Panc1 (cell line): Measurements from ENCODE around the gene GRID2IP. TPM values are rescaled to one million over a fixed set of nuclear protein-coding genes. Genes with fewer than 3 reads are reported as not detected.

Experiments
- ATAC-seq: fragments of 200-7000 bp; cut with Tn5 transposase; 2 replicates; pipeline ENCODE4 v1.9.1; 2020; ENCODE audit warnings: mild to moderate bottlenecking, moderate library complexity
- BruUV-seq: library from RNA; stranded (reverse); fragments of 400-500 nt; replicated peaks from 2 replicates; lab custom pipeline; 2021; lab: Mats Ljungman, UMichigan
- CTCF ChIA-PET: fragments of 300-600 bp; sonication (Branson Sonifier 250); formaldehyde crosslinking; loops from one replicate; lab custom pipeline; 2022; ENCODE audit warnings: antibody characterized with exemption; lab: Charles Lee
- POLR2A ChIA-PET: fragments of 300-600 bp; sonication (Branson Sonifier 250); formaldehyde crosslinking; loops from one replicate; lab custom pipeline; 2022; ENCODE audit warnings: antibody characterized with exemption; lab: Charles Lee
- DNase-seq: peaks from one replicate; pipeline ENCODE4 v3.0.0-alpha.2; 2010; ENCODE audit warnings: low read depth, low spot score
- H3K27ac ChIP-seq: 2 replicates; pipeline ENCODE4 v1.5.1; 2011; ENCODE audit warnings: mild to moderate bottlenecking, low read length, inconsistent platforms
- H3K27me3 ChIP-seq: fragments of 200-500 bp; sonication (Bioruptor generic); 2 replicates; pipeline ENCODE4 v1.6.0; 2014; ENCODE audit warnings: low read length, inconsistent platforms; ENCODE audit not compliant: control insufficient read depth, insufficient read depth
- H3K36me3 ChIP-seq: fragments of 200-500 bp; sonication (Bioruptor generic); 2 replicates; pipeline ENCODE4 v1.5.1; 2014; ENCODE audit warnings: inconsistent platforms, mild to moderate bottlenecking, low read length, moderate library complexity; ENCODE audit not compliant: control insufficient read depth, insufficient read depth
- H3K4me1 ChIP-seq: 2 replicates; pipeline ENCODE4 v1.5.1; 2011; ENCODE audit warnings: inconsistent platforms, mild to moderate bottlenecking, low read length, moderate library complexity; ENCODE audit not compliant: control insufficient read depth, insufficient read depth
- H3K4me3 ChIP-seq, 2 experiments: 2 replicates each; pipeline ENCODE4 v1.5.1; 2011 to 2012; ENCODE audit warnings: low read depth in 2 of 2, low read length in 2 of 2, mild to moderate bottlenecking in 2 of 2, inconsistent platforms in 1 of 2, moderate library complexity in 1 of 2
- H3K9me3 ChIP-seq: fragments of 200-500 bp; sonication (Bioruptor generic); 2 replicates; pipeline ENCODE4 v1.5.1; 2014; ENCODE audit warnings: low read depth, mild to moderate bottlenecking, inconsistent platforms, low read length, moderate library complexity; ENCODE audit not compliant: control insufficient read depth, insufficient read depth
- CTCF ChIP-seq: fragments of 450-650 bp; IDR thresholded peaks from 2 replicates; pipeline ENCODE4 v1.5.1; 2017; ENCODE audit warnings: mild to moderate bottlenecking
- POLR2AphosphoS5 ChIP-seq: IDR thresholded peaks from 2 replicates; pipeline ENCODE4 v1.6.1; 2012; ENCODE audit warnings: mild to moderate bottlenecking, low read depth, low read length, moderate library complexity
- REST ChIP-seq, 2 experiments: IDR thresholded peaks; 2 replicates each; pipeline ENCODE4 v1.6.1; 2011 to 2012; ENCODE audit warnings: low read depth in 2 of 2, control low read depth in 1 of 2, low read length in 1 of 2, mild to moderate bottlenecking in 1 of 2, moderate library complexity in 1 of 2; ENCODE audit not compliant: insufficient read depth in 1 of 2
- SIN3A ChIP-seq: IDR thresholded peaks from 2 replicates; pipeline ENCODE4 v1.6.1; 2012; ENCODE audit warnings: low read depth, mild to moderate bottlenecking, low read length, moderate library complexity, borderline replicate concordance; ENCODE audit not compliant: insufficient read depth
- TCF7L2 ChIP-seq: IDR thresholded peaks from 2 replicates; pipeline ENCODE4 v1.6.1; 2011; ENCODE audit warnings: mild to moderate bottlenecking, low read depth, low read length, inconsistent platforms
- in situ Hi-C: cut with HindIII; loops from 2 replicates; pipeline ENCODE4 v1.10.0; 2016; ENCODE audit warnings: low sequenced_read_pairs, low pct_unique_long_range_greater_than_20kb
- intact Hi-C: fragments of 100-400 bp; cut with micrococcal nuclease; formaldehyde crosslinking; loops from one replicate; pipeline ENCODE4 v1.10.0; 2022; ENCODE audit not compliant: unreplicated experiment
- total RNA-seq: library from RNA; stranded (reverse); gene quantifications from one replicate; pipeline ENCODE4 v1.2.1, GENCODE V29; 2021; ENCODE audit not compliant: unreplicated experiment

Gene GRID2IP
- total RNA-seq, 1 experiment from 2014 or later, result 0.13 TPM

- in situ Hi-C loops, result no loop called here
Measured at GRCh38 chr7:6576024-6576866, 25.0 kb upstream of the GRID2IP start.

More at GRCh38 chr7:6576024-6576866, 25.0 kb upstream of the GRID2IP start:
- no peak for ATAC-seq
- Histone ChIP-seq H3K4me3 (peak overlapping the region; percentile 79 to 94), H3K27ac (peak overlapping the region; percentile 65), H3K27me3 (no peaks in the 10 kb centered on the region), H3K9me3 (no peaks in the 10 kb centered on the region), H3K4me1 (peaks cover 17% of the 10 kb centered on the region), H3K36me3 (no peaks in the 10 kb centered on the region; the same call in 1 of the 2 replicates)
- intact Hi-C loops, result no loop called here
- POLR2A ChIA-PET, result no interaction called here
- TF ChIP-seq TCF7L2, result no peak
- TF ChIP-seq CTCF, result no peak
- TF ChIP-seq POLR2AphosphoS5, result no peak
- TF ChIP-seq SIN3A, result no peak
- no peak for TF ChIP-seq REST (IDR thresholded peaks at IDR 0.05; ENCODE audit: insufficient read depth in 1 of 2, low read depth in 2 of 2, low read length in 1 of 2)
- TSS peak; percentile 99 for BruUV-seq
- CTCF ChIA-PET, result interaction anchor here (0.6 to 3.2 kb wide), 3 partner anchors 17 to 60 kb away, joined by 4 to 17 read pairs (median 11); no protein-coding TSS in a partner anchor
- DNase-seq, result no peak
